Keratinocyte (primary cell): ENCODE measurements around the gene CELF2. TPM values are rescaled to one million over a fixed set of nuclear protein-coding genes. Genes with fewer than 3 reads are reported as not detected.

Experiments
- DNase-seq: peaks from one replicate; pipeline ENCODE4 v3.0.0-alpha.2; 2011; ENCODE audit warnings: low read depth, missing footprints, low spot score
- FAIRE-seq: peaks from 2 replicates; lab custom pipeline; 2011; peaks lifted over from hg19 to GRCh38; lab: Jason Lieb, UNC
- H2AFZ ChIP-seq: 2 replicates; pipeline ENCODE4 v1.6.0; 2012; ENCODE audit warnings: low read length, control low read depth, inconsistent platforms; ENCODE audit not compliant: control insufficient read depth
- H3K27ac ChIP-seq: 2 replicates; pipeline ENCODE4 v1.5.1; 2011; ENCODE audit warnings: low read length; ENCODE audit not compliant: control insufficient read depth, insufficient read depth
- H3K27me3 ChIP-seq: 3 replicates; pipeline ENCODE4 v1.6.0; 2011; ENCODE audit warnings: low read length; ENCODE audit not compliant: control insufficient read depth, insufficient read depth; ENCODE audit errors: extremely low read depth
- H3K36me3 ChIP-seq, 2 experiments: 2 replicates in 1 of 2; 3 replicates in 1 of 2; pipeline ENCODE4 v1.5.1; 2011; ENCODE audit warnings: low read length in 2 of 2, mild to moderate bottlenecking in 1 of 2; ENCODE audit not compliant: control insufficient read depth in 2 of 2, insufficient read depth in 2 of 2; ENCODE audit errors: extremely low read depth in 1 of 2
- H3K4me1 ChIP-seq: 3 replicates; pipeline ENCODE4 v1.5.1; 2011; ENCODE audit warnings: low read length; ENCODE audit not compliant: control insufficient read depth, insufficient read depth; ENCODE audit errors: extremely low read depth
- H3K4me2 ChIP-seq: 3 replicates; pipeline ENCODE4 v1.6.0; 2011; ENCODE audit warnings: low read depth, low read length; ENCODE audit not compliant: control insufficient read depth, insufficient read depth; ENCODE audit errors: extremely low read depth
- H3K4me3 ChIP-seq, 3 experiments: fragments of 200-600 bp in 1 of 3; sonication (generic) in 1 of 3; 2 replicates in 2 of 3; 3 replicates in 1 of 3; pipeline ENCODE4 v1.5.1; 2011 to 2016; ENCODE audit warnings: low read length in 3 of 3, mild to moderate bottlenecking in 3 of 3, control low read depth in 2 of 3, inconsistent platforms in 1 of 3, low read depth in 1 of 3, mixed read lengths in 1 of 3, mixed run types in 1 of 3, moderate library complexity in 1 of 3; ENCODE audit not compliant: control insufficient read depth in 2 of 3, insufficient read depth in 2 of 3; ENCODE audit errors: extremely low read depth in 1 of 3
- H3K79me2 ChIP-seq: 2 replicates; pipeline ENCODE4 v1.6.0; 2012; ENCODE audit warnings: low read length; ENCODE audit not compliant: control insufficient read depth, insufficient read depth
- H3K9ac ChIP-seq: 3 replicates; pipeline ENCODE4 v1.6.0; 2011; ENCODE audit warnings: low read length; ENCODE audit not compliant: control insufficient read depth, insufficient read depth; ENCODE audit errors: extremely low read depth
- H3K9me1 ChIP-seq: 3 replicates; pipeline ENCODE4 v1.6.0; 2011; ENCODE audit warnings: low read length; ENCODE audit not compliant: control insufficient read depth, insufficient read depth; ENCODE audit errors: extremely low read depth
- H3K9me3 ChIP-seq: 2 replicates; pipeline ENCODE4 v1.5.1; 2012; ENCODE audit warnings: low read depth, low read length; ENCODE audit not compliant: control insufficient read depth
- H4K20me1 ChIP-seq: 3 replicates; pipeline ENCODE4 v1.6.0; 2011; ENCODE audit warnings: low read length; ENCODE audit not compliant: control insufficient read depth, insufficient read depth; ENCODE audit errors: extremely low read depth
- EZH2 ChIP-seq: IDR thresholded peaks from one replicate; pipeline ENCODE4 v1.6.1; 2012; ENCODE audit warnings: inconsistent platforms, mild to moderate bottlenecking, low read length, moderate library complexity
- dilution Hi-C: fragments of 300-500 bp; cut with MboI; formaldehyde crosslinking; loops from one replicate; pipeline ENCODE4 v1.7.0; 2020; ENCODE audit warnings: low sequenced_read_pairs; ENCODE audit not compliant: extremely low pct_ligation_motif_present
- polyA plus RNA-seq, 5 experiments: library from polyadenylated mRNA; depleted of rRNA in 3 of 5; stranded (reverse) in 3 of 5; stranded (forward) in 1 of 5; unstranded in 1 of 5; fragments of >200 nt; gene quantifications; 1 replicate in 1 of 5; 2 replicates in 3 of 5; 3 replicates in 1 of 5; pipeline versions ENCODE4 v1.2.1 to v1.2.3, GENCODE V29; 2011 to 2012; ENCODE audit warnings: missing spikeins in 2 of 5, low read depth in 1 of 5, low replicate concordance in 1 of 5
- TF ChIP-seq, protein P1 (sequence below), 3 experiments: IDR thresholded peaks in 1 of 3; conservative IDR thresholded peaks in 1 of 3; optimal IDR thresholded peaks in 1 of 3; 2 replicates in 2 of 3; 3 replicates in 1 of 3; pipeline versions ENCODE3 to v1.5.1; 2011; ENCODE audit warnings: low read length in 3 of 3, mild to moderate bottlenecking in 3 of 3, moderate library complexity in 2 of 3, control low read depth in 1 of 3, inconsistent platforms in 1 of 3; ENCODE audit not compliant: insufficient read depth in 2 of 3; ENCODE audit errors: extremely low read depth in 1 of 3

The CELF2 gene
- polyA plus RNA-seq, 1 donor (not counting 4 experiments of a cell fraction or from before 2014, with no cell fraction given): 9.8 TPM

DNA sequence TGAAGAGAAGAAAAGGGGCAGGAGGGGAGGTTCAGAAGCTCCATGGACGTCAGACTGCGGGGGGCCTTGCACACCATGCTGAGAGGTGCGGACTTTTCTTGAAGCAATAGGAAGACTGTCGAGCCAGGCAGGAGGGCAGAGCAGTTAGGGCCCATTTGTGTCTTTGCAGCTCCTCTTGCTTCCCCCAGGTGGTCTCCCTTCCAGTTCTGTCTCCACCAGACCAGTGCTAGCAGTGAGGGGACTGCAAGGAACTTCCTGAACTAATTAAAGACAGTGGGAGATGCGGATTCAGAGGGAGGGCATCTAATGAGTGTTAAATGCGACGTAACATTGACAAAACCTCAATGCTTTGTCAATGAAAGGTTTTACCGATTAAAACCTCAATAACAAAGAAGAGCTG lies 368.4 kb downstream of the CELF2 start:
- Histone ChIP-seq H3K27ac (no peak overlapping the region), H2AFZ (no peak overlapping the region), H4K20me1 (no peaks in the 10 kb centered on the region), H3K36me3 (no peaks in the 10 kb centered on the region), H3K27me3 (no peaks in the 10 kb centered on the region), H3K4me3 (no peak overlapping the region), H3K79me2 (no peaks in the 10 kb centered on the region), H3K9me3 (no peaks in the 10 kb centered on the region), H3K4me2 (no peak overlapping the region), H3K9ac (no peak overlapping the region), H3K9me1 (no peaks in the 10 kb centered on the region), H3K4me1 (no peaks in the 10 kb centered on the region)
- no peak for TF ChIP-seq EZH2
- TF ChIP-seq, protein P1, sequence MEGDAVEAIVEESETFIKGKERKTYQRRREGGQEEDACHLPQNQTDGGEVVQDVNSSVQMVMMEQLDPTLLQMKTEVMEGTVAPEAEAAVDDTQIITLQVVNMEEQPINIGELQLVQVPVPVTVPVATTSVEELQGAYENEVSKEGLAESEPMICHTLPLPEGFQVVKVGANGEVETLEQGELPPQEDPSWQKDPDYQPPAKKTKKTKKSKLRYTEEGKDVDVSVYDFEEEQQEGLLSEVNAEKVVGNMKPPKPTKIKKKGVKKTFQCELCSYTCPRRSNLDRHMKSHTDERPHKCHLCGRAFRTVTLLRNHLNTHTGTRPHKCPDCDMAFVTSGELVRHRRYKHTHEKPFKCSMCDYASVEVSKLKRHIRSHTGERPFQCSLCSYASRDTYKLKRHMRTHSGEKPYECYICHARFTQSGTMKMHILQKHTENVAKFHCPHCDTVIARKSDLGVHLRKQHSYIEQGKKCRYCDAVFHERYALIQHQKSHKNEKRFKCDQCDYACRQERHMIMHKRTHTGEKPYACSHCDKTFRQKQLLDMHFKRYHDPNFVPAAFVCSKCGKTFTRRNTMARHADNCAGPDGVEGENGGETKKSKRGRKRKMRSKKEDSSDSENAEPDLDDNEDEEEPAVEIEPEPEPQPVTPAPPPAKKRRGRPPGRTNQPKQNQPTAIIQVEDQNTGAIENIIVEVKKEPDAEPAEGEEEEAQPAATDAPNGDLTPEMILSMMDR (optimal IDR thresholded peaks at IDR 0.05 in 1 of 3, IDR thresholded peaks at IDR 0.05 in 1 of 3, conservative IDR thresholded peaks at IDR 0.05 in 1 of 3; ENCODE audit: extremely low read depth in 1 of 3, insufficient read depth in 2 of 3, low read length in 3 of 3): no peak
- no peak for FAIRE-seq
- dilution Hi-C loops: no loop called here
- DNase-seq: no peak
